OCI-LY7 (cell line): ENCODE results near the gene FGFBP3.

Experiments used
- EZH2phosphoT487 ChIP-seq: fragments of 200-600 bp; sonication (generic); IDR thresholded peaks from 2 replicates; pipeline ENCODE4 v1.6.1; 2018; ENCODE audit warnings: low read depth, borderline replicate concordance, mild to moderate bottlenecking, mixed run types, antibody characterized with exemption, low read length, moderate library complexity, mixed read lengths
- TF ChIP-seq, protein P1 (sequence below): fragments of 200-600 bp; sonication (generic); conservative IDR thresholded peaks from 2 replicates; pipeline ENCODE4 v1.5.1; 2014; ENCODE audit warnings: mild to moderate bottlenecking, antibody characterized with exemption, low read length, moderate library complexity, mixed read lengths

DNA sequence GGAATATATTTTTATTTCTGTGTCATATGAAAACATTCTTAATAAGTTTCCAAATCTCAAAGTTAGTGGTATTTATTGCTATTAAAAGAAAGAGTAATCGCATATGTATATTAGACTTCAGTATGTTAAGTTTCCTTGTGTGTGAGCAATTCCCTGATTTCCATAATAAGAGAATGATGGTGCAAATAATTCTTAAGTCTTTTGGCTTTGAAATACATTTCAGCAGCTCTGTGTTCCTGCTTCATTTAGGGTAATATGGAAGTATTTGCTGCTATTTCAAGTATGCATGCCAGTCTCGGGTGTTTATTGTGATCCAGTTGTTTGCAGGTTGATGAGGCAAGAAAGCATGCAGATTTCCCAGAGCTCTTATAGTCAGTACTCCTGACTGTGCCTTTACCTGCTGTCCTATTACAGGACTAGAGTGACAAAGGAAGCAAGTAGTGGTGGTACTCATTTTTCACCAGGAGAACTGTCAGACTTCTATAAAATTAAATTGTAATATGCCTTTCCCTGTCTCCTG, 43.7 kb downstream of the FGFBP3 start:
- TF ChIP-seq EZH2phosphoT487: no peak
- TF ChIP-seq, protein P1, sequence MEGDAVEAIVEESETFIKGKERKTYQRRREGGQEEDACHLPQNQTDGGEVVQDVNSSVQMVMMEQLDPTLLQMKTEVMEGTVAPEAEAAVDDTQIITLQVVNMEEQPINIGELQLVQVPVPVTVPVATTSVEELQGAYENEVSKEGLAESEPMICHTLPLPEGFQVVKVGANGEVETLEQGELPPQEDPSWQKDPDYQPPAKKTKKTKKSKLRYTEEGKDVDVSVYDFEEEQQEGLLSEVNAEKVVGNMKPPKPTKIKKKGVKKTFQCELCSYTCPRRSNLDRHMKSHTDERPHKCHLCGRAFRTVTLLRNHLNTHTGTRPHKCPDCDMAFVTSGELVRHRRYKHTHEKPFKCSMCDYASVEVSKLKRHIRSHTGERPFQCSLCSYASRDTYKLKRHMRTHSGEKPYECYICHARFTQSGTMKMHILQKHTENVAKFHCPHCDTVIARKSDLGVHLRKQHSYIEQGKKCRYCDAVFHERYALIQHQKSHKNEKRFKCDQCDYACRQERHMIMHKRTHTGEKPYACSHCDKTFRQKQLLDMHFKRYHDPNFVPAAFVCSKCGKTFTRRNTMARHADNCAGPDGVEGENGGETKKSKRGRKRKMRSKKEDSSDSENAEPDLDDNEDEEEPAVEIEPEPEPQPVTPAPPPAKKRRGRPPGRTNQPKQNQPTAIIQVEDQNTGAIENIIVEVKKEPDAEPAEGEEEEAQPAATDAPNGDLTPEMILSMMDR: no peak
